ENCODE results near the gene C4orf50. TPM values are rescaled to one million over a fixed set of nuclear protein-coding genes. Genes with fewer than 3 reads are reported as not detected.
"Not testable (repeated sequence)": the region's sequence is repeated elsewhere in the genome, so short reads cannot be mapped to it uniquely, and the experiment has no call there.

C4orf50 gene
- total RNA-seq, 1 donor from 2014 or later = not detected

DNA sequence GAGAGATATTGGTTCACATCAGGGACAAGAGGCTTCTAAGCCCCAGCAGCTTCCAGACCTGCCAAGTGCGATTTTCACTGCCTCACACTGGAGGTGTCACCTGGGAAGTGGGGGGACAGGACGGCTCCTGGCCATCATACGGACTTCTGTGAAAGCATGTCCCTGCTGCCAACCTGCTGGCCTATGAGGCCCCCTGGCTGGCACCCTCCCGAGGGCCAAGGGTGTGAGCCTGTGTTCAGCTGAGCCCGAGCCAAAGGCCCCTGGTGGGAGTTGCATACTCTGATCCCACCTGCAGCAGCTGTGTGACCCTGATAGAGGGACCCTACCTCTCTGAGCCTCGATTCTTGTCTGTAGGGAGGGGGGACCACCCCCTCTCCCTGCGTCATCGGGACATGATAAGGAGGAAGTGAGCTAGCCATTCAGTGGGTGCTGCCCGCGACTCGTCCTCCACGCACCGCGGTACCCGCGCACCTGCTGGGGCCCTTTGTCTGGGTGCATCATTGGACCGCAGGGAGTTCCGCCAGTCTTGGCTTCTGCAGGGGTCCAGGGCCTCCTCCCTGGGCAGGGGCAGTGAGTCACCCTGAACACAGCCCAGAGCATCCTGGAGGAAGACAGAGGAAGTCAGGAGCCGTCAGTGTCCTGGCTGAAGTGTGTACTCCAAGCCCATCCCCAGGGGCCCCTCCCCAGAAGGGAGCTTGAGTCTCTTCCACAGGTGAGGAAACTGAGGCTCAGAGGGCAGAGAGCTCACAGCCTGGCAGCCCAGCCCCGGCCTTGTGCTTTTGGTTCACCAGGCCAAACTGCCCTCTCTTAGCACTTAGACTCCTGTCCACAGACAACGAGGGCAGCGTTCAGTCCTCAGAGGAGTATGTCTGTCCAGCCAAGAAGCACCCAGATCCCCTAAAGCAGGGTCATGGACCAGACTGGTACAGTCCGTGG lies 24.1 kb downstream of the C4orf50 start:
- Mint-ChIP-seq H3K36me3 (ENCODE audit: low read depth) (no peaks in the 10 kb centered on the region), H3K4me3 (no peak overlapping the region), H3K27ac (no peak overlapping the region), H3K4me1 (no peaks in the 10 kb centered on the region), H3K27me3 (peaks cover 7% of the 10 kb centered on the region), H3K9me3 (no peaks in the 10 kb centered on the region)
- POLR2A ChIA-PET = no interaction called here
- no peak for ATAC-seq (ENCODE audit: low read depth)
- TF ChIP-seq, protein P1, sequence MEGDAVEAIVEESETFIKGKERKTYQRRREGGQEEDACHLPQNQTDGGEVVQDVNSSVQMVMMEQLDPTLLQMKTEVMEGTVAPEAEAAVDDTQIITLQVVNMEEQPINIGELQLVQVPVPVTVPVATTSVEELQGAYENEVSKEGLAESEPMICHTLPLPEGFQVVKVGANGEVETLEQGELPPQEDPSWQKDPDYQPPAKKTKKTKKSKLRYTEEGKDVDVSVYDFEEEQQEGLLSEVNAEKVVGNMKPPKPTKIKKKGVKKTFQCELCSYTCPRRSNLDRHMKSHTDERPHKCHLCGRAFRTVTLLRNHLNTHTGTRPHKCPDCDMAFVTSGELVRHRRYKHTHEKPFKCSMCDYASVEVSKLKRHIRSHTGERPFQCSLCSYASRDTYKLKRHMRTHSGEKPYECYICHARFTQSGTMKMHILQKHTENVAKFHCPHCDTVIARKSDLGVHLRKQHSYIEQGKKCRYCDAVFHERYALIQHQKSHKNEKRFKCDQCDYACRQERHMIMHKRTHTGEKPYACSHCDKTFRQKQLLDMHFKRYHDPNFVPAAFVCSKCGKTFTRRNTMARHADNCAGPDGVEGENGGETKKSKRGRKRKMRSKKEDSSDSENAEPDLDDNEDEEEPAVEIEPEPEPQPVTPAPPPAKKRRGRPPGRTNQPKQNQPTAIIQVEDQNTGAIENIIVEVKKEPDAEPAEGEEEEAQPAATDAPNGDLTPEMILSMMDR (IDR thresholded peaks at IDR 0.05) = no peak
- CTCF ChIA-PET = interaction anchor here (0.6 kb wide), 1 partner anchor 161 kb away, joined by 3 read pairs; no protein-coding TSS in a partner anchor
- DNase-seq = no peak
- intact Hi-C loops (cut with micrococcal nuclease) = no loop called here

DNA sequence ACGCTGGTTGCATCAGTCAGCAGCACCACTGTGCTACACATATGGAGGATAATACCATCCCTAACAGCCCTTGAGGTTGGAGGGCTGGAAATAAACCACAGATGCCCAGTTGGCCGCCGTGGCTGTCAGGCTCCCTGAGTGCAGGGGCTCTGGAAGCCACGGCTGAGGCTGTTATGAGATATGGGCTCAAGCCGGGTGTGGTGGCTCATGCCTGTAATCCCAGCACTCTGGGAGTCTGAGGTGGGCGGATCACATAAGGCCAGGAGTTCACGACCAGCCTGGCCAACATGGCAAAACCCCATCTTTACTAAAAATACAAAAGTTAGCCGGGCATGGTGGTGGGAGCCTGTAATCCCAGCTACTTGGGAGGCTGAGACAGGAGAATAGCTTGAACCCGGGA lies 24.9 kb downstream of the C4orf50 start:
- intact Hi-C loops (cut with micrococcal nuclease); CTCF ChIA-PET; H3K9me3 Mint-ChIP-seq; H3K4me3 Mint-ChIP-seq; H3K27me3 Mint-ChIP-seq; H3K4me1 Mint-ChIP-seq; POLR2A ChIA-PET; DNase-seq; H3K27ac Mint-ChIP-seq; H3K36me3 Mint-ChIP-seq (ENCODE audit: low read depth); ATAC-seq (ENCODE audit: low read depth): not testable (repeated sequence)

DNA sequence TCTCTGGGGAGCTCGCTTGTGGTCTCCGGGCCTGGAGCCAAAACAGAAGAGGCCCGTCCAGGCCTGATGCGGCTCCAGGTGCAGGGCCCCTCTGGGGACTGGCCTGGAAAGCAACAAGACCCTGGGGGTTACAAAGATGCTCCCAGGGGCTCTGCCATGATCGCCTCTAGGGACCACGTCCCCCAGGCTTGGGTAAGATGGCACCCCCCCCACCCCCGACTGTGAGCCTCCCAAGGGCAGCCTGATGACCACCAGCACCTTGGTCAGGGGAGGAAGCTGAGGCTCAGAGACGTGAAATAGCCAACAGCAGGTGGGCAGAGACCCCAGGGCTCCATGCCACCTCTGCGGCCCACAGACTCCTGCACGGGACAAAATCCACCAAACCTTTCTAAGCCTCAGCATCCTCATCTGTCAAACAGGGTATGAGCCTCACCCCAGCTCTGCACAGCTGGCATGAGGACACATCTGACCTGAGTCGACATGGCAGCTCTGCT lies 25.4 kb downstream of the C4orf50 start:
- no peak for DNase-seq
- ChIA-PET CTCF (no interaction called here), POLR2A (no interaction called here)
- H3K4me1 Mint-ChIP-seq = no peaks in the 10 kb centered on the region
- no peak for ATAC-seq (ENCODE audit: low read depth)
- no peaks in the 10 kb centered on the region for H3K9me3 Mint-ChIP-seq
- H3K36me3 Mint-ChIP-seq (ENCODE audit: low read depth) = no peaks in the 10 kb centered on the region
- TF ChIP-seq, protein P1 (IDR thresholded peaks at IDR 0.05) = no peak
- H3K27ac Mint-ChIP-seq = no peak overlapping the region
- H3K4me3 Mint-ChIP-seq = no peak overlapping the region
- peaks cover 5% of the 10 kb centered on the region for H3K27me3 Mint-ChIP-seq
- intact Hi-C loops (cut with micrococcal nuclease) = no loop called here

DNA sequence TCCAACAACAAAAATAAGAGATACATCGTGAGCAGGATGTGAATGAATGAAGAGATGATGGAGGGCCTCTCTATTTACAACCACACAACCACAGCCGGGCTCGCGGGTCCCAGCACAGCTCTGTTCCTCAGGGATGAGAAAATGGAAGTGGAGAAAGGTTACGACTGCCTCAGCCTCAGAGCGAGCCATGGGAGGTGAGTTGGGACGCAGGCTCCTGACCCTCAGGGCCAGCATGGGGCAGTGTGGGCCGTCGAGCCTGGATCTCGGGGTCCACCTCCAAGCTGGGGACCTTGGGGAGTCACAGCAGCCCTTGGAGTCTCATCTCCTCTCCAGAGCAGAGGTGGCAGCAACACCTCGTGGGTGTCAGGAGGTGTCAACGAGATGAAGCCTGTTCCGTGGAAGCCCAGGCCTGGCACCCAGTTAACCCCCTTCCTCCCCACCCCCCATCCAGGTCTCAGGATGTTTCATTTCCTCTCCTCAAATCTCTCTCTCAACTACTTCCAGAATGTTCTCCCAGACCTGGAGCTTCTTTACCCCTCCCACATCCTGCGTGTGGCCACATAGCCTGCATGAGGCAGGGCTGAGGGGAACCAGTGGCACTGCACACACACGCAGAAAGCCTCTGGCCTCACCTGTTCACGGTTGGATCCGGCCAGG lies 25.9 kb downstream of the C4orf50 start:
- H3K27me3 Mint-ChIP-seq = peaks cover 5% of the 10 kb centered on the region
- ATAC-seq (ENCODE audit: low read depth) = no peak
- DNase-seq = no peak
- TF ChIP-seq, protein P1 (IDR thresholded peaks at IDR 0.05) = no peak
- no peaks in the 10 kb centered on the region for H3K4me1 Mint-ChIP-seq
- ChIA-PET CTCF (no interaction called here), POLR2A (no interaction called here)
- no peaks in the 10 kb centered on the region for H3K36me3 Mint-ChIP-seq (ENCODE audit: low read depth)
- no peak overlapping the region for H3K4me3 Mint-ChIP-seq
- no peaks in the 10 kb centered on the region for H3K9me3 Mint-ChIP-seq
- H3K27ac Mint-ChIP-seq = no peak overlapping the region
- intact Hi-C loops (cut with micrococcal nuclease) = no loop called here

DNA sequence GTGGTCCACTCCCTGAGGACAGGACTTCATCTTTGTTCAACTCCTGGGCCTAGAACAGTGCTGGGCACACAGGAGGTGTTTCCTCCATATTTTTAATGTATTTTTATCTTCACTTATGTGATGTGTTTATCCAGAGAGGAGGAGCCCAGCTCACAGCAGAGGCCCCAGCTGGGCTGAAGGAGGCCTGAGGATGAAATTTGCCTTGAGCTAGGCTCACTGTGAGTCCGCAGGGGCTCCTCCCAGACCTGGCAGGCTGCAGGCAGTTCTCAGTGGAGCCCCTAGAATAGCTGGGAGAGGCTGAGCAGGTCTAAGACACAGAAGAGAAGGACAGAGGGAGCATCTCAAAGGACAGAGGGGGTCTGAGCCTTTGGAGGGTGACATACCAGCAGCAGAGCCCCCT lies 26.8 kb downstream of the C4orf50 start:
- no peaks in the 10 kb centered on the region for H3K9me3 Mint-ChIP-seq
- POLR2A ChIA-PET = no interaction called here
- DNase-seq = no peak
- CTCF ChIA-PET = no interaction called here
- H3K4me1 Mint-ChIP-seq = no peaks in the 10 kb centered on the region
- ATAC-seq (ENCODE audit: low read depth) = no peak
- H3K4me3 Mint-ChIP-seq = no peak overlapping the region
- TF ChIP-seq, protein P1 (IDR thresholded peaks at IDR 0.05) = no peak
- H3K27ac Mint-ChIP-seq = no peak overlapping the region
- H3K27me3 Mint-ChIP-seq = peaks cover 5% of the 10 kb centered on the region
- no peaks in the 10 kb centered on the region for H3K36me3 Mint-ChIP-seq (ENCODE audit: low read depth)
- intact Hi-C loops (cut with micrococcal nuclease) = no loop called here
